RPMI8226 (cell line): ENCODE measurements around the gene IGFBPL1.
A peak's percentile ranks its signal among the peaks of the same experiment; 100 is the strongest.
"Not testable (repeated sequence)": the region's sequence is repeated elsewhere in the genome, so short reads cannot be mapped to it uniquely, and the experiment has no call there.

Source experiments
- DNase-seq: peaks from one replicate; pipeline ENCODE4 v3.0.0-alpha.2; 2015

Gene IGFBPL1

GRCh38 chr9:38423973-38424843 is at the start of gene IGFBPL1:
IGFBPL1 (minus strand) TSS chr9:38424454; CDS start chr9:38424424, 30 bp downstream.
- no peak for DNase-seq

- not testable (repeated sequence) for DNase-seq
Observed at GRCh38 chr9:38472583-38473249, 48.5 kb upstream of the IGFBPL1 start.

GRCh38 chr9:38467404-38467803 is 43.1 kb upstream of the IGFBPL1 start:
- no peak for DNase-seq

- DNase-seq, result no peak
Observed at GRCh38 chr9:38453835-38454234, 29.6 kb upstream of the IGFBPL1 start.

GRCh38 chr9:38451162-38451561 is 26.9 kb upstream of the IGFBPL1 start:
- DNase-seq, result no peak

- DNase-seq, result no peak
Observed at GRCh38 chr9:38447703-38448102, 23.4 kb upstream of the IGFBPL1 start.

- peak; percentile 25 for DNase-seq
Observed at GRCh38 chr9:38445154-38446043, 21.1 kb upstream of the IGFBPL1 start.

GRCh38 chr9:38443597-38443996 is 19.3 kb upstream of the IGFBPL1 start:
- DNase-seq, result no peak

GRCh38 chr9:38443181-38443580 is 18.9 kb upstream of the IGFBPL1 start:
- DNase-seq, result no peak

- DNase-seq, result no peak
Observed at GRCh38 chr9:38442473-38443096, 18.3 kb upstream of the IGFBPL1 start.

GRCh38 chr9:38441347-38442085 is 17.3 kb upstream of the IGFBPL1 start:
- no peak for DNase-seq

GRCh38 chr9:38440516-38440915 is 16.3 kb upstream of the IGFBPL1 start:
- DNase-seq, result no peak

GRCh38 chr9:38439916-38440301 is 15.7 kb upstream of the IGFBPL1 start:
- DNase-seq, result no peak

GRCh38 chr9:38439291-38439915 is 15.1 kb upstream of the IGFBPL1 start:
- DNase-seq, result no peak

- DNase-seq, result peak; percentile 66
Observed at GRCh38 chr9:38437193-38437823, 13.1 kb upstream of the IGFBPL1 start.

- DNase-seq, result no peak
Observed at GRCh38 chr9:38436708-38437107, 12.5 kb upstream of the IGFBPL1 start.

GRCh38 chr9:38435521-38435920 is 11.3 kb upstream of the IGFBPL1 start:
- DNase-seq, result no peak

GRCh38 chr9:38434853-38435252 is 10.6 kb upstream of the IGFBPL1 start:
- no peak for DNase-seq

GRCh38 chr9:38434365-38434764 is 10.1 kb upstream of the IGFBPL1 start:
- no peak for DNase-seq

GRCh38 chr9:38432922-38433510 is 8.8 kb upstream of the IGFBPL1 start:
- peak; percentile 55 for DNase-seq

- no peak for DNase-seq
Observed at GRCh38 chr9:38431116-38431515, 6.9 kb upstream of the IGFBPL1 start.
